ENCODE data around the gene ANKRD40CL. TPM values are rescaled to one million over a fixed set of nuclear protein-coding genes. Genes with fewer than 3 reads are reported as not detected.

ANKRD40CL gene
- total RNA-seq, 1 donor from 2014 or later, result not detected

- DNase-seq (ENCODE audit: low spot score, unreplicated experiment), result no peak
- H3K27me3 Mint-ChIP-seq, result no peaks in the 10 kb centered on the region
- no peak overlapping the region for H3K4me3 Mint-ChIP-seq (ENCODE audit: low read depth)
- TF ChIP-seq, protein P1, sequence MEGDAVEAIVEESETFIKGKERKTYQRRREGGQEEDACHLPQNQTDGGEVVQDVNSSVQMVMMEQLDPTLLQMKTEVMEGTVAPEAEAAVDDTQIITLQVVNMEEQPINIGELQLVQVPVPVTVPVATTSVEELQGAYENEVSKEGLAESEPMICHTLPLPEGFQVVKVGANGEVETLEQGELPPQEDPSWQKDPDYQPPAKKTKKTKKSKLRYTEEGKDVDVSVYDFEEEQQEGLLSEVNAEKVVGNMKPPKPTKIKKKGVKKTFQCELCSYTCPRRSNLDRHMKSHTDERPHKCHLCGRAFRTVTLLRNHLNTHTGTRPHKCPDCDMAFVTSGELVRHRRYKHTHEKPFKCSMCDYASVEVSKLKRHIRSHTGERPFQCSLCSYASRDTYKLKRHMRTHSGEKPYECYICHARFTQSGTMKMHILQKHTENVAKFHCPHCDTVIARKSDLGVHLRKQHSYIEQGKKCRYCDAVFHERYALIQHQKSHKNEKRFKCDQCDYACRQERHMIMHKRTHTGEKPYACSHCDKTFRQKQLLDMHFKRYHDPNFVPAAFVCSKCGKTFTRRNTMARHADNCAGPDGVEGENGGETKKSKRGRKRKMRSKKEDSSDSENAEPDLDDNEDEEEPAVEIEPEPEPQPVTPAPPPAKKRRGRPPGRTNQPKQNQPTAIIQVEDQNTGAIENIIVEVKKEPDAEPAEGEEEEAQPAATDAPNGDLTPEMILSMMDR (IDR thresholded peaks at IDR 0.05; ENCODE audit: unreplicated experiment), result no peak
- H3K36me3 Mint-ChIP-seq (ENCODE audit: insufficient read depth), result no peaks in the 10 kb centered on the region
- no peaks in the 10 kb centered on the region for H3K9me3 Mint-ChIP-seq (ENCODE audit: low read depth)
- no peak overlapping the region for H3K27ac Mint-ChIP-seq
- H3K4me1 Mint-ChIP-seq (ENCODE audit: low read depth), result peaks cover 14% of the 10 kb centered on the region
Observed at GRCh38 chr17:50762177-50762576, 5.1 kb downstream of the ANKRD40CL start.

- H3K4me3 Mint-ChIP-seq (ENCODE audit: low read depth), result no peak overlapping the region
- H3K27me3 Mint-ChIP-seq, result no peaks in the 10 kb centered on the region
- peaks cover 8% of the 10 kb centered on the region for H3K4me1 Mint-ChIP-seq (ENCODE audit: low read depth)
- no peaks in the 10 kb centered on the region for H3K9me3 Mint-ChIP-seq (ENCODE audit: low read depth)
- TF ChIP-seq, protein P1 (IDR thresholded peaks at IDR 0.05; ENCODE audit: unreplicated experiment), result no peak
- no peak overlapping the region for H3K27ac Mint-ChIP-seq
- DNase-seq (ENCODE audit: low spot score, unreplicated experiment), result no peak
- peaks cover 5% of the 10 kb centered on the region for H3K36me3 Mint-ChIP-seq (ENCODE audit: insufficient read depth)
Observed at GRCh38 chr17:50758989-50759544, 8.3 kb downstream of the ANKRD40CL start.

DNA sequence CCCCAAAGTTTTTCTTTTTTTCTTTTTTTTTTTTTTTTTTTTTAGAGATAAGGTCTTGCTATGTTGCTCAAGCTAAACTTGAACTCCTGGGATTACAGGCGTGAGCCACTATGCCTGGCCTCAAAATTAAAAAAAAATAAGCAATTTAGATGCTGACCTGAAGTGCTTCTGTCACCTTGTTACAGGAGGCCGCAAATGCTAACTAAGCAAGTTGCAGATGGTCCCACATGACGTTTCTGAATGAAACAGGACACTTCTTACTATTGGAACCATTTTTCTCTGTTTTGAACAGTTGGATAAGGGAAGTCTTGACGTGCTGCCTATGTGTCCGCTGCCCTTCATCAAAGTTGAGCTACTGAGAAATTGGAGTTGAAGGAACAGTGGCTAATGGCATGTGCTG lies 8.8 kb downstream of the ANKRD40CL start:
- TF ChIP-seq, protein P1 (IDR thresholded peaks at IDR 0.05; ENCODE audit: unreplicated experiment), result no peak
- DNase-seq (ENCODE audit: low spot score, unreplicated experiment), result no peak
- H3K4me3 Mint-ChIP-seq (ENCODE audit: low read depth), result no peak overlapping the region
- H3K36me3 Mint-ChIP-seq (ENCODE audit: insufficient read depth), result peaks cover 8% of the 10 kb centered on the region
- no peak overlapping the region for H3K27ac Mint-ChIP-seq
- peaks cover 8% of the 10 kb centered on the region for H3K4me1 Mint-ChIP-seq (ENCODE audit: low read depth)
- no peaks in the 10 kb centered on the region for H3K27me3 Mint-ChIP-seq
- no peaks in the 10 kb centered on the region for H3K9me3 Mint-ChIP-seq (ENCODE audit: low read depth)

DNA sequence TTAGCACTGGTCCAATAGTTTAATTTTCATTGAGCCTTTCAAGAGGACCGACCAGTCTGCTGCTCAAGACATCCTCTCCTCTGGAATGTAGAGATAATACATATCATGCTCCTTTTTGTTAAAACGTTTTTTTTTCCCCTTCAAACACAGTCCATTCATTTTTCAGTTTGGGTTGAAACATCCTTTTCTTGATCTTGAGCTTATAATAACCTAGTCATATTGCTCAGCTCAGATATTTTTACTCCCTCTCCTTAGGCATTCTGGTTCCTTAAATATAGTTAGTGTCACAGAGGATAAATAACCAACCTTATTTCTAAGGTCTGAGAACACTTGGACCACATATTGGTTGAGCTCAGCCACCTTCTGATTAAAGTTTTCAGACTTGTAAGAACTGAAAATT lies 12.8 kb downstream of the ANKRD40CL start:
- TF ChIP-seq, protein P1 (IDR thresholded peaks at IDR 0.05; ENCODE audit: unreplicated experiment), result no peak
- peaks cover 17% of the 10 kb centered on the region for H3K36me3 Mint-ChIP-seq (ENCODE audit: insufficient read depth)
- no peak for DNase-seq (ENCODE audit: low spot score, unreplicated experiment)
- no peaks in the 10 kb centered on the region for H3K9me3 Mint-ChIP-seq (ENCODE audit: low read depth)
- peaks cover 6% of the 10 kb centered on the region for H3K4me1 Mint-ChIP-seq (ENCODE audit: low read depth)
- no peak overlapping the region for H3K4me3 Mint-ChIP-seq (ENCODE audit: low read depth)
- no peaks in the 10 kb centered on the region for H3K27me3 Mint-ChIP-seq
- peak overlapping the region; percentile 62 for H3K27ac Mint-ChIP-seq

GRCh38 chr17:50749245-50749644 lies 18.1 kb downstream of the ANKRD40CL start:
- H3K9me3 Mint-ChIP-seq (ENCODE audit: low read depth), result no peaks in the 10 kb centered on the region
- no peaks in the 10 kb centered on the region for H3K4me1 Mint-ChIP-seq (ENCODE audit: low read depth)
- peak overlapping the region; percentile 60 for H3K27ac Mint-ChIP-seq
- peaks cover 41% of the 10 kb centered on the region for H3K36me3 Mint-ChIP-seq (ENCODE audit: insufficient read depth)
- no peak overlapping the region for H3K4me3 Mint-ChIP-seq (ENCODE audit: low read depth)
- no peak for DNase-seq (ENCODE audit: low spot score, unreplicated experiment)
- H3K27me3 Mint-ChIP-seq, result no peaks in the 10 kb centered on the region
- TF ChIP-seq, protein P1 (IDR thresholded peaks at IDR 0.05; ENCODE audit: unreplicated experiment), result no peak
